HG03159 (cell line): ENCODE results near the gene PSAP.

Experiments
- ATAC-seq: cut with Tn5 transposase; IDR thresholded peaks from one replicate; pipeline ENCODE4 v1.9.1; 2021; ENCODE audit warnings: mild to moderate bottlenecking, moderate library complexity; ENCODE audit not compliant: unreplicated experiment

PSAP gene

DNA sequence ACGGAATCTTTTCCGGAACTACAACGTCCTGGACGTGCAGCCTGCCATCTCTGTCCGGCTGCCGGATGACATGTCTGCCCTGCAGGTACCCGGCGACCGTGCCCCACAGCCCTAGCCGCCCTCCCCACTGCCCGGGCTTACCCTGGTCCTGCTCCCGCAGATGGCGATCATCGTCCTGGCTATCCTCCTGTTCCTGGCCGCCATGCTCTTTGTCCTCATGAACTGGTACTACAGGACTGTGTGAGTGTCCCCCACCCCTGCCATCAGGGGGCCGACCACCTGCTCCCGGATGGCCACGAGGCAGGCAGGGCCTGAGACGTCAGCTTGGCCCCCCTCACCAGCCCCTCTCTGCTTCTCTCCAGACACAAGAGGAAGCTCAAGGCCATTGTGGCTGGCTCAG, 39.7 kb downstream of the PSAP start:
- ATAC-seq, result no peak

DNA sequence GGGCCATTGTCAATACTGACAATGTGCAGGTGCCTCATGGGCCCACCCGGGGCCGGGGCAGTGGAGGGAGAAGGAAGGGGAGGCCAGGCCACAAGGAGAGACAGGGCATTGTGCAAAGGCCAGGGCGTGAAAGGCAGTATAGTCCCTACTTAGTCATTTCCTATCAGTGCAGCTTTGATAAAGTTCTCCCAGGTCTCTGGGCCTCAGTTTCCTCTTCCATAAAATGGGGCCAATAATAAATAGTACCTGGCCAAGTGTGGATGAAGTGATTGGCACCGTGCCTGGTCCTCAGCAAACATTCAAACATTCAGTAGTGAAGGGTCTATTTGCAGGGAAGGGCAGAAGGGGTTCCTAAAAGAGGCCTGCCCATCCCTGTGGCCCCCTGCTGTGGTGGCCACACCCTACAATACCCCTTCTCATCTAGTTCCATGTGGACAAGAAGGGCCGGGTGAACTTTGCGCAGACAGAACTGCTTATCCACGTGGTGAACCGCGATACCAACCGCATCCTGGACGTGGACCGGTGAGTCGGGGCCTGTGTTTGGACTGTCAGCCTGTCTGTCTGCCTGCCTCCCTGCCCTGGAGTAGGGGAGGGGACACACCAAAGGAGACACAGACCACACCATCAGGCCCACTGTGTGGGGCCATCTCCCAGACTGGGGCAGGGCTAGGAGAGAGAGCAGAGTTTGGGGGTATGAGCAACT, 40.9 kb downstream of the PSAP start:
- ATAC-seq, result no peak

DNA sequence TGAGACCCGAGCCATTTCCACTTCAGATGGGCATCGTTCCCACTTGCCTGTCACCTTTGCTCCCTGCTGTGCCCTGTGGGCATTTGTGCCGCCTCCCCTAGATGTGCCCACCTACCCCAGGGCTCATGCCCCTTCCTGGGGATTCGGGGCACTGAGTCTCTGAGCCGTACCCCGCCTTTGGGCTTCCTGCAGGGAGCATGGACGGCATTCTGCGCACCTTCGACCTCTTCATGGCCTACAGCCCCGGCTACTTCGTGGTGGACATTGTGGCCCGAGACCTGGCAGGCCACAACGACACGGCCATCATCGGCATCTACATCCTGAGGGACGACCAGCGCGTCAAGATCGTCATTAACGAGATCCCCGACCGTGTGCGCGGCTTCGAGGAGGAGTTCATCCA, 41.4 kb downstream of the PSAP start:
- ATAC-seq, result no peak

DNA sequence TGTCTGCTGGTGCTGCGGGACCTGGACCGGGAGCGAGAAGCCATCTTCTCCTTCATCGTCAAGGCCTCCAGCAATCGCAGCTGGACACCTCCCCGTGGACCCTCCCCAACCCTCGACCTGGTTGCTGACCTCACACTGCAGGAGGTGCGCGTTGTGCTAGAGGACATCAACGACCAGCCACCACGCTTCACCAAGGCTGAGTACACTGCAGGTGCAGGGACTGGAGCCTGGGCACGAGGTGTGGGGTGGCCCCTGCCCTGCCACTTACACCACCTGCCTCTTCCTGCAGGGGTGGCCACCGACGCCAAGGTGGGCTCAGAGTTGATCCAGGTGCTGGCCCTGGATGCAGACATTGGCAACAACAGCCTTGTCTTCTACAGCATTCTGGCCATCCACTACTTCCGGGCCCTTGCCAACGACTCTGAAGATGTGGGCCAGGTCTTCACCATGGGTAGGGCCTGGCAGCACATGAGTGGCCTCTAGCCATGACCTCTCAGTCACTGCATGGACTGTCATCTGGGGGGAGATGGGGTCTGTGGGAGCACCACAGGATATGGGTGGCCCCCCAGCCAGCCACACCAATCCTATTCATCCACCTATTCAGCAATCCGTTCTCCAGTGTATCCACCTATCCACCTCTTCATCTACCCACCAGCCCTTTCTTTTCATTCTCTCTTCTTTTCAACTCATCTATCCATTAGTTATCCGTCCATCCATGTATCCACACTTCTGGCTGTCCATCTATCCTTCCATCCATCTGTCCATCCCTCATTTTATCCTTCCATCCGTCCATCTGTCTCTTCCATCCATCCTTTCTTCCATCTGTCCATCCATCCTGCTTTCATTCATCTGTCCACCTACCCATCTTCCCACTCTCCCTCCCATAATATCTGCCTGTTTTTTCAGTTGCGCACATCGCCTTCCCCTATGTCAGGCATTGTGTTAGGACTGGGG, 43.2 kb downstream of the PSAP start:
- ATAC-seq, result no peak

DNA sequence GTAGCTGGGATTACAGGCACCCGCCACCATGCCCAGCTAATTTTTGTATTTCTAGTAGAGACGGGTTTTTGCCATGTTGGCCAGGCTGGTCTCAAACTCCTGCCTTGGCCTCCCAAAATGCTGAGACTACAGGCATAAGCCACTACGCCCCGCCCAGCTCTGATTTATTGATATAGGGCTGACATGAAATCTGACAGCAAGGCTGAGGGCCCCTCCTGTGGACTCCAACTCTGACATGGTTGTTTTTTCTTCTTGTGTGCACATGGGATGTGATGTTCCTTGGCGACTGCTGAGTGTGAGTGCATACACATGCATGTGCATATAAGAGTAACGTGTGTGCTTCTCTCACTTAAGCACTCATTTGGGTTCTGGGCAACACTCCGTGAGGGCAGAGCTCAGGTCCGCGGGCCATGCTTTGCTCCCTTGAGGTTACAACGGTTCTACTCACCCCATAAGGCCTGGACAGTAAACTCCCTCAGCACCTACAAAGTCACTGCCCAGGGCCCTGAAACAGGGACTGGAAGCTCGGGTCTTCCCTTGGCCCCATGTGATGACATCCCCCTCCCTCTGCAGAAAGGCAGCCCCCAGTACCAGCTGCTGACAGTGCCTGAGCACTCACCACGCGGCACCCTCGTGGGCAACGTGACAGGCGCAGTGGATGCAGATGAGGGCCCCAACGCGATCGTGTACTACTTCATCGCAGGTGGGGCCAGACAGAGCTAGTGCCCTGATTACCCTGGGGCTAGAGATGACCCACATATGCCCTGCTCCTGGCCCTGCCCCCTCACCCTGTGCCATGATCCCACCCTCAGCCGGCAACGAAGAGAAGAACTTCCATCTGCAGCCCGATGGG, 44.1 kb downstream of the PSAP start:
- no peak for ATAC-seq

DNA sequence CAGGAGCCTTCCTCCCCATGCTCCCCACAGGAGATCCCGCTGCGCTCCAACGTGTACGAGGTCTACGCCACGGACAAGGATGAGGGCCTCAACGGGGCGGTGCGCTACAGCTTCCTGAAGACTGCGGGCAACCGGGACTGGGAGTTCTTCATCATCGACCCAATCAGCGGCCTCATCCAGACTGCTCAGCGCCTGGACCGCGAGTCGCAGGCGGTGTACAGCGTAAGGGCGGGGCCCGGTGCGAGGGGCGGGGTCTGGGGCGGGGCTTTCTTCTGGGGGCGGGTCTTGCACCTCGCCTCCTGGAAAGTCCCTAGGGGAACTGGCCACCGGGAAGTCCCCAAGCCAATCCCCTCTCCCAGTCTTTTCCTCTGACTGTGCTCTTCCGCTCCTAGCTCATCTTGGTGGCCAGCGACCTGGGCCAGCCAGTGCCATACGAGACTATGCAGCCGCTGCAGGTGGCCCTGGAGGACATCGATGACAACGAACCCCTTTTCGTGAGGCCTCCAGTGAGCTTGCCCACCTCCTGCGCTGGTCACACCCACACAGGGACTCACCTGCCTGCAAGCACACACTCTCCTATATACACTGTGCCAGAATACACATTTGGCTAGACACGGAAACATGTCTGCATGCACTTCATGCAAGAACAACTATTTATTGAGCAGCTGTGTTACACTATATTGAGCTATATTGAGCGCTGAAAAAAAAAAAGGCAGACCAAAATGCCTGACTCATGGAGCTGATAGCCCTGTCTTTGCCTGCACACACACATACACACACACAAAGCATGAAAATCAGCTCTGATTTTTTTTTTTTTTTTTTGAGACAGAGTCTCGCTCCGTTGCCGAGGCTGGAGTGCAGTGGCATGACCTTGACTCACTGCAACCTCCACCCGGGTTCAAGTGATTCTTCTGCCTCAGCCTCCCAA, 45.0 kb downstream of the PSAP start:
- ATAC-seq, result no peak

DNA sequence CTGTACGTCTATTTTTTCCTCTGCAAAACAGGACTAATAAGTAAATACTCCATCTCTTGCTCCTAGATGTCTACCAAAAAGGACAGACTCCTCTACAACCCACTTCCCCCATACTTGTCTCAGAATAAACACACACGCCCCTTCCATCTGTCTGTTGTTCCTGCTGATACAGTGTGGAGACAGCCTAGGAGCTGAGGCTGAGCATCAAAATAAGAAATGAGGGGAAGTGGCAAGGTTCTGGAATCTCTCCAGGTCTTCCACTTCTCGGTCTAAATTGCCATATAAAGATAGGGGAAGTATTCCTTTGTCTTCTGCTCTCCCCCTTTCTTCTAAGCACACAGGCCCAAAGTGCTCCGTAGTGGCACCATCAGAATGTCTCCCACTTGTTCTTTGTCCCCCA, 47.0 kb downstream of the PSAP start:
- ATAC-seq, result no peak

DNA sequence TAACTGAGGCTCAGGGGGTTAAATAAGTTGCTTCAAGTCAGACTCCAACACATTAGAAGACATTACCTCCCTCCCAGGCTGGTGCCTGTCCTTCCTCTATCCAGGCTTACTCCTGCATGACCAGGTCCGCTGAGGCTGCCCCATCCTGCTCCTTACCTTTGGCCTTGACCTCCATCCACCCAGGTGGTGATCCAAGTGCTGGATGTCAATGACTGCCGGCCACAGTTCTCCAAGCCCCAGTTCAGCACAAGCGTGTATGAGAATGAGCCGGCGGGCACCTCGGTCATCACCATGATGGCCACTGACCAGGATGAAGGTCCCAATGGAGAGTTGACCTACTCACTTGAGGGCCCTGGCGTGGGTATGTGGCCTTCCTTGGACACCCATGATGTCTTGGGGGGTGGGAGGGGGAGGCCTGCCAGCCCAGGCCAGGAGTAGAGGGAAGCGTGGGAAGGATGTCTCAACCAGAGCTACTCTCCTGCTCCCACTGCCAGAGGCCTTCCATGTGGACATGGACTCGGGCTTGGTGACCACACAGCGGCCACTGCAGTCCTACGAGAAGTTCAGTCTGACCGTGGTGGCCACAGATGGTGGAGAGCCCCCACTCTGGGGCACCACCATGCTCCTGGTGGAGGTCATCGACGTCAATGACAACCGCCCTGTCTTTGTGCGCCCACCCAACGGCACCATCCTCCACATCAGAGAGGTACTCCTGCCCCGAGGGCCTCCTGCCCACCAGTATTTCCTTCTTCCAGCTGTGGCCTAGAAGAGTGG, 48.1 kb downstream of the PSAP start:
- ATAC-seq, result no peak

DNA sequence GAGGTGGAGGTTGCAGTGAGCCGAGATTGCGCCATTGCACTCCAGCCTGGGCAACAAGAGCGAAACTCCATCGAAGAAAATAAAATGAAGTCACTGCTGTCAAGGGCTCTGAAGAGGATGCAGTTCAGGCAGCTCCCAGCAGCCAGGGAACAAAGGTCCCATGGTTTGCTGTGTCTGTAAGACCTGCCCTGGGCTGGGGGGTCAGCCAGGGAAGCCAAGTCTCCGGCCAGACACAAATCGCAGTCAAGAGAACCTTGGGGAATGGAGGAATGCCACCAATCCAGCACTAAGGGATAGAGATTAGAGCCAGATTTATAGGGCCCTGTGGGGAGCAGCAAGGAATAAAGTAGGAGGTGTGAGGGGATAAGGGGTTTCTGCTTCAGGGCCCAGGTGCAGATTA, 48.8 kb downstream of the PSAP start:
- ATAC-seq, result no peak

DNA sequence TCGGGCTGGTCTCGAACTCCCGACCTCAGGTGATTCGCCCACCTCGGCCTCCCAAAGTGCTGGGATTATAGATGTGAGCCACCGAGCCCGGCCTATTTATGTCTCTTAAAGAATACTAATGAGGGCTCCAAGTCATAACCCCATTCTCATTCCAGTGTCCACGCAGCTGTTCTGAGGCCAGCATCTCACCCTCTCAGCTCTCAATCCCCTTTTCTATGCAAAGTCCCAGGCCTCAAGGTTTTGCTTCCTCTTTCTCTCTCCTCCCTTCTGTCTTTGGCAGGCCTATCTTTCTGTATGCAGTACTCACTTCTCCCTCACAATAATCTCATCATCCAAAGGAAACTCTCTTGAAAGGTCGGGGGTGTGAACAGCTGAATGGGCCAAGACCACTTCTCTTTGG, 49.7 kb downstream of the PSAP start:
- ATAC-seq, result peak; percentile 91

DNA sequence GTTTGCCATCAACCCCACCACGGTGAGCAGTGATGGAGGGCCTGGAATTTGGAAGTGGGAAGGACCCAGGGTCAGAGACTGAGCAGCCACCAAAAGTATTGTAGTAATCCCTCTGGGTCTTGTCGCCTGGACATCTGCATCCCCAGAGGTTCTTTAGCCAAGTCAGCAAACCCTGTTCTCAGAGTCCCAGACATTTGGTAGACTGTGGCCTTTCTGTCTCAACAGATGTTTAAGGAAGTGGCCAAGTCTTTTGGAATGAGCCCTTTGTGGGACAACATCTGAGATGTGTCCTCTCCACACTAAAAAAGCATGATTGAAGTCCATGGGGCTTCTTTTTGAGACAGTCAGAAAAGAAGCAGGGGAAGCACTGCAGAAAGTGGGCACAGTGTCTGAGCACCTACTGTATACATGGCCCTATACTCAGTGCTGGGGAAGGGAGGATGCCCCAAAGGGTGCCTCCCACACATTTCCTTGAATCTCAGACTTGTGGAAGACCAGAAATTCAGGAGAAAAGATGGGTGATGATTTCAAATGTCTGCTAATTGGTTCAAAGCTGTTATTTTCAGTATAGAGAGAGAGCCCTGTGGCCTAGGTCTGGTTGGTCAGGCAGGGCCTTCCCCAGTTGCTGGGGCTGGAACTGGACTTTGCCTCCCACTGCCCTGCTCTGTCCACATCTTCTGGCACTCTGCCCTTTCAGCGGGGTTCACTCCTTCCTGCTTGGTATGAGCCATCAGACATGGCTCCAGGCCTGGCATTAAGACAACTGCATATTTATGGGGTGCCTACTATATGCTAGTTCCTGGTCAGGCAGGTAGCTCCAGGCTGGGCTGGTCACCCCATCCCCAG, 51.2 kb downstream of the PSAP start:
- ATAC-seq, result no peak

DNA sequence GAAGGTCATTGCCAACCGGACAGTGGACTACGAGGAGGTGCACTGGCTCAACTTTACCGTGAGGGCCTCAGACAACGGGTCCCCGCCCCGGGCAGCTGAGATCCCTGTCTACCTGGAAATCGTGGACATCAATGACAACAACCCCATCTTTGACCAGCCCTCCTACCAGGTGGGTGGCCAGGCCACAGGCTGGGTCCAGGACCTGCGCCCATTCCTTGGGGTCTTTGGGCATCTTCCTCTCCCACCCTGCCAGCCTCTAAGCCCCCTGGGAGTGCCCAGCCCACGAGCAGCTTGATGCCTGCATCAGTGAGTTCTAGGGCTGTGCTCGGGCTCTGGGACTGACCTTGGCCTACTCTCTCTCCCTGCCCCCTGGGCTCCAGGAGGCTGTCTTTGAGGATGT, 51.9 kb downstream of the PSAP start:
- ATAC-seq, result no peak

DNA sequence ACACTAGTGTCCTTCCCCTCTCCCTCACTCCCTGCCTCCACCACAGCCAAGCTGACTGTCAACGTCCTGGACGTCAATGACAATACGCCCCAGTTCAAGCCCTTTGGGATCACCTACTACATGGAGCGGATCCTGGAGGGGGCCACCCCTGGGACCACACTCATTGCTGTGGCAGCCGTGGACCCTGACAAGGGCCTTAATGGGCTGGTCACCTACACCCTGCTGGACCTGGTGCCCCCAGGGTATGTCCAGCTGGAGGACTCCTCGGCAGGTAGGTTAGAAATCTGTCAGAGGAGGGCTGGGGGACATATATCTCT, 52.8 kb downstream of the PSAP start:
- ATAC-seq, result no peak

DNA sequence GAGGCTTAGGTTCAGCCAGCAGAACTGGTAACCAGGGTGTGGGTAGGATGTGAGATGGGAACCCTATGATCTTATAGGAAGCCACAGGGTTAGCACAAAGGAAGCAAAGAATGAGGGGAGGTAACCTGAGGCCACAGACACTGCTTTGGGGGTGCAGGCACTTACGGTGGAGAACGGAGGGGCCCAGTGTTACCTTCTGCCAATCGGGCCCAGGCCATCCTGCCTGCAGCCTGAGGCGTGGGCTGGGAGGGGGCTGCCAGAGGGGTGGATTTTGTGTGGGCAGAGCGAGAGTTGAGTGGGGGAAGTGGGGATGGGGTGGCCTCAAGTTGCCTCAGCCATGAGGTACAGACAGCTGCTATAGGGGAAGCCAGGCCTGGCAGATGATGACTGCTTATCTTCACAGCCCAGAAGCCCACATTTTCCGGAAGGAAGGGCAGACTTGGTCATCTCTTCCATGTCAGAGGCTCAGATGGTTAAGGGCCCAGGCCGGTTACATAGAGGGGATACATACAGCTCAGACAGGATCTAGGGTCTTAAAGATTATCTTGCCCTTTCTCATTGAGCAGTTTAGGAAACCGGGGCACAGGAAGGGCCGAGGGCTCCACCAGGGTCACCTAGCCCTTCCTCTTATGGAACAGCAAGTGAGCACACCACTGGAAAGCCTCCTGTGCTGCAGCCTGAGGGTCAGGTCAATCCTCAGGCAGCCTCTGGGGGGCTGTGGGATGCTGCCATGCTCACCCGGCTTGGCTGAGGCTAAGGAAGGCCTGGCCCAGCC, 53.3 kb downstream of the PSAP start:
- no peak for ATAC-seq

DNA sequence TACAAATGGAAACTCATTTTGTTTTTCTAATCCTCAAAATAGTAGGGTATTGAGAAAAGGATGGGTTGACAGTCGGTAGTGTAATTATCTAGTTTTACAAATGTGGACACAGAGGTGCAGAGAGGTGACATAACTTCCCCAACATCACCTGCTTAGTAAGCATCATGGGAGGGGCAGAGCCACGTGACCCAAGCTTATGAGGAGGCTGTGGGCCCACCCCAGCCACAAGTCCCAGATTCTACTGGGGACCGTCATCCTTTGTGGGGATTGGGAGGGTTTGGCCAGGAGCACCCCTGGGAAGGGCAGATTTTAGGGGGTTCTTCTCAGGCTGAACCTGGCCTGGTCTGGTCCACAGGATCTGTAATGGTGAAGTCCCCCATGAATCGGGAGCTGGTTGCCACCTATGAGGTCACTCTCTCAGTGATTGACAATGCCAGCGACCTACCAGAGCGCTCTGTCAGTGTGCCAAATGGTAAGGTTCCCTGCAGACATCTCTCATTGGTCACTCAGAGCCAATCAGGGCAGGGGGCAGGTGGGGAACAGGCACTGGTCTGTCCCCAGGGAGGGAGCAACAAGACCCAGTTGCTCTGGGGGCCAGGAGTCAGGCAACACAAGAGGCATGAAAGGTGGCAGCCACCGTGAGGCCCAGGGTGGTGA, 54.2 kb downstream of the PSAP start:
- ATAC-seq, result no peak

DNA sequence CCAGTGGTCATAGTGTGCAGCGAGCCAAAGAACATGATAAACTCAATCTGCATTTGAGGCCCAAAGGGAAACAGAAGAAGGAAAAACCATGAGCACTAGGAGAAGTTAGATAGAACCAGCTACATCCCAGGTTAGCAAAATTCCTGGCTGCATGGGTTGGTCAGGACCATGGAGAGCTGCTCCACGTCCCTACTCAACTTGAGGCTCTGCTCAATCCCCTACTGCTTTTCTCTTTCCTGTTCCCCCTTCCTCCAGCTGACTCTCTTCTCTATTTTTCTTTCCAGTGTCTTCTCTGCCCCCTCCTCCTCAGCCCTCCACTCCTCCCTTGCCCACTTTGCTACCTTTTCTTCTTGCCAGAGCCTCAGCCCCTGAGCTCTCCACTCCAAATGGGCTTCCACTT, 55.8 kb downstream of the PSAP start:
- ATAC-seq, result no peak

DNA sequence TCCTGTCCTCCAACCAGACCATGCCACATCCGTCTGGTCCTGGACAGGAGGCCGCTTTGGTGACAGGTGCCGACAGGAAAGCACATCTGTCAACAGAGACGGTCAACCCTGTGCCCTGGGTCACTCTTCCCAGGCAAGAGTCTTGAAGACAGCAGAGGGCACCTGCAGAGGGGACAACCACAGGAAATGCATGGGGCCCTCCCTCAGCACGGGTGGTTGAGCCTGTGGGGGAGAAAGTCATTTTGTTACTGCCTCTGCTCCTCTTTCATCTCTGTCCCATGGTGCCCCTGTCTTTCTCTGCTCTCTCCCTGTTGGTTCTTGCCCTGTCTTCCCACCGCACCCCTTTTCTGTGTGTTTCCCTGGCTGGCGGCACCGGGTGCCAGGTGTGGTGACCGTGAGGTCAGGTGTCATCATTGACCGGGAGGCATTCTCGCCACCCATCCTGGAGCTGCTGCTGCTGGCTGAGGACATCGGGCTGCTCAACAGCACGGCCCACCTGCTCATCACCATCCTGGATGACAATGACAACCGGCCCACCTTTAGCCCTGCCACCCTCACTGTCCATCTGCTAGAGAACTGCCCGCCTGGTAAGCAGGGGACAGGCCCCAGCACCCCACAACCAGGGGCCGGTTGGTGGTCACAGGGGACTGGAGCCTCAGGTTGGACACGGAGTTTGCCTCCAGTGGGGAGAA, 60.2 kb downstream of the PSAP start:
- ATAC-seq, result no peak
